Measurements from ENCODE around the gene FNTB.

Gene FNTB

DNA sequence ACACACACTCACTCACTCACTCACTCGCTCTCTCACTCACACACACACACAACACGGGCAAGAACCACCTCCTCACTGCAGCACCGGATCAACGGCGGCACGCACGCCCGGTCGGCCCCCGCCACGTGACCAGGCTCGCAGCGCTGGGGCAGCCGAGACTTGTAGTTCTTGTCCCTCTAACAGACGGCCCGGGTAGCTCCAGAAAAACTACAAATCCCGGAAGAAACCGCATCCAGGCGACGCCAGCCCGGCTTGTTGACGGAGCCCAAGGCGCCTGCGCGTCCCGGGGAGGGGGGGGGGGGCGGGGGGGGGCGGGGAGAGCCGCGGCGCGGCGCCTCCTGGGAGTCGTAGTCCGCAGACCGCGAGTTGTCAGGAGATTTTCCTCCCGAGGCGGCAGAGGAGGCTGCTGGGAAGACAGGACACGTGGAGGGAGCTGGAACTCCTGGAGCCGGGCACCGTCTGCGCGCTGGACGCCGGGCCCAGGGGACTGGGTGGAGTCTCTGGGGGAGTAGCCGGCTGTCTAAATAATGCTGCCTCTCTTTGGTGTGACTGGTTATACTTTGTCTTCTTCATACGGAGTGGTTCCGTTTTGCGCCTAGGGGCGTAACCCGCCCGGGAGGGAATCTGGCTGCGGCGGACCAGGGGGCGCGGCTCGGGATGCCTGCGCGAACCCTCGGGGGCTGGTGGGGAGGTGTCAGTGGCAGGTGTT is 115.9 kb downstream of the FNTB start, which contains the start of gene MAX:
MAX (minus strand) TSS at position 77 of the 709 bp plus-strand sequence. CDS start 178 bp downstream, outside the sequence.
- no peak for TF ChIP-seq CTCF (IDR thresholded peaks at IDR 0.05; ENCODE audit: insufficient read depth, low read depth, low read length, missing control alignments)

GRCh38 chr14:65103150-65103760 is 116.6 kb downstream of the FNTB start:
- peak overlapping the region; percentile 92 for H3K4me3 ChIP-seq (ENCODE audit: low read depth, low read length)
- DNase-seq (ENCODE audit: low read depth), result peak; percentile 67
- TF ChIP-seq CTCF (IDR thresholded peaks at IDR 0.05; ENCODE audit: insufficient read depth, low read depth, low read length, missing control alignments), result peak; percentile 19

More for the DNA sequence above, 115.9 kb downstream of the FNTB start, which contains the start of gene MAX:
- peak; percentile 99 for DNase-seq (ENCODE audit: low read depth)
- H3K4me3 ChIP-seq (ENCODE audit: low read depth, low read length), result peak within 1 kb of the TSS; percentile 100

- H3K4me3 ChIP-seq (ENCODE audit: low read depth, low read length), result no peak overlapping the region
- no peak for TF ChIP-seq CTCF (IDR thresholded peaks at IDR 0.05; ENCODE audit: insufficient read depth, low read depth, low read length, missing control alignments)
- no peak for DNase-seq (ENCODE audit: low read depth)
These were observed 118.1 kb downstream of the FNTB start for GRCh38 chr14:65104791-65105190.

DNA sequence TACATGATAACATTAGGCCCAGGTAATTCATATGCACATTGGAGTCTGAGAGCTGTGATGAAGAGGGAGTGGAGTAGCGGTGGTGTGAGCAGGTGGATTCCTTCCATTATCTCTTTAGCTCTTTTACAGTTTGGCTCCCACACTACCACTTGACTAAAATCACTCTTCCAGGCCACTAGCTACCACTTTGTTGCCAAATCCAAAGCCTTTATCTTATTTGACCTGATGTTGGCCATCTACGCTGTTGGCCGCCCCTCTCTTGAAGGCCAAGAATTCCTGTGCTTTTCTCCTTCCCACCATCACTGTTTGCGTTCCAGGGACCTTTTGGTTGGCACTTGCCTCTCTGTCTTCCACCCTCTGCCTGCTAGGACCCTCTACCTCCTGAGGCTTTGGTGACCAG is 119.6 kb downstream of the FNTB start:
- no peak overlapping the region for H3K4me3 ChIP-seq (ENCODE audit: low read depth, low read length)
- TF ChIP-seq CTCF (IDR thresholded peaks at IDR 0.05; ENCODE audit: insufficient read depth, low read depth, low read length, missing control alignments), result no peak
- DNase-seq (ENCODE audit: low read depth), result no peak

DNA sequence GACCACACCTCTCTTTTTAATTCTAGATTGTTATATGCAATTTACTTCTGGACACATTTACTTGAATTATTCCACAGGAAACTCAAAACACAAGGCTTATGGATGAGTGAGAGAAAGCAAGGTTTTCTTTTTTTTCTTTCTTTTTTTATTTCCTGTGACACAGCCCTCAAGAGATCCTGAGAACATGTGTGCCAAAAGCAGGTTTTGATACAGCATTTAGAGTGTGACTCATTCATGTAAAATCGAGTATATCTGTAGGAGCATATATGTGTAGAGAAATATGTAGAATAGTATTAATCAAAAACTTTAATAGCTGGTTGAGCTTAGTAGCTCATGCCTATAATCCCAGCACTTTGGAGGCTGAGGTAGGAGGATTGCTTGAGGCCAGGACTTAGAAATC is 120.0 kb downstream of the FNTB start:
- DNase-seq (ENCODE audit: low read depth), result no peak
- no peak overlapping the region for H3K4me3 ChIP-seq (ENCODE audit: low read depth, low read length)
- no peak for TF ChIP-seq CTCF (IDR thresholded peaks at IDR 0.05; ENCODE audit: insufficient read depth, low read depth, low read length, missing control alignments)

DNA sequence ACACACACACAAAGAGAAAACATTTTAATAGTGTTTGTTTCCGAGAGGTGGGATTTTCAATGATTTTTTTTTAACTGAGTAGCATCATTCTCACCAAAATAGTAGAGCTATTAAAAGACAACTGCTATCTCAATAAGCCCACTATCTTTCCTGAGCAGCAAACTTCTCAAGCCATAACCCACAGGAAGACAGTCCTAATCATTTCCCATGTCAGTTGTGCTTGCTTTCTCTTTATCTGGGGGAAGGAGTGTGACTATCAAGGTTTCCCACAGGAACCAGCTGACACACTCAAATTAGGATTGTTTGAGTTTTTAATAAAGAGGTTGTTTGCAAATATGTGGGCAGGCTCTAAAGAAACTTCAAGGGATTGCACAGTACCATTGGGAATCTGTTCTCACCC is 120.5 kb downstream of the FNTB start:
- no peak for DNase-seq (ENCODE audit: low read depth)
- H3K4me3 ChIP-seq (ENCODE audit: low read depth, low read length), result no peak overlapping the region

More for the DNA sequence above, 120.5 kb downstream of the FNTB start:
- no peak for TF ChIP-seq CTCF (IDR thresholded peaks at IDR 0.05; ENCODE audit: insufficient read depth, low read depth, low read length, missing control alignments)
